Daoy (cell line): ENCODE measurements around the gene AP3B2. TPM values are rescaled to one million over a fixed set of nuclear protein-coding genes. Genes with fewer than 3 reads are reported as not detected.
"Not testable (repeated sequence)": the region's sequence is repeated elsewhere in the genome, so short reads cannot be mapped to it uniquely, and the experiment has no call there.

Source experiments
- DNase-seq: peaks from one replicate; pipeline ENCODE4 v3.0.0-alpha.2; 2015; ENCODE audit warnings: low read depth
- total RNA-seq: library from RNA; depleted of rRNA; stranded (reverse); fragments of >200 nt; shearing (Covaris generic); gene quantifications from 2 replicates; pipeline ENCODE4 v1.2.3, GENCODE V29; 2014; rRNA removed

Gene AP3B2
- 0.24 and 1.5 TPM in 2 replicates for total RNA-seq

- DNase-seq, result peak; percentile 85
Observed at GRCh38 chr15:82709421-82710207, at the start of gene AP3B2. TSS of gene AP3B2 (minus strand) at chr15:82709875. CDS start at chr15:82709706, 169 bp downstream.

GRCh38 chr15:82751308-82751707 is 41.6 kb upstream of the AP3B2 start:
- DNase-seq, result no peak

- DNase-seq, result no peak
Observed at GRCh38 chr15:82750831-82751180, 41.1 kb upstream of the AP3B2 start.

- DNase-seq, result peak; percentile 96
Observed at GRCh38 chr15:82749951-82750830, 40.5 kb upstream of the AP3B2 start.

- DNase-seq, result no peak
Observed at GRCh38 chr15:82748315-82748714, 38.6 kb upstream of the AP3B2 start.

GRCh38 chr15:82743810-82744209 is 34.1 kb upstream of the AP3B2 start:
- DNase-seq, result no peak

- DNase-seq, result no peak
Observed at GRCh38 chr15:82742134-82742533, 32.5 kb upstream of the AP3B2 start.

GRCh38 chr15:82739086-82739485 is 29.4 kb upstream of the AP3B2 start:
- peak; percentile 6 for DNase-seq

GRCh38 chr15:82737975-82738374 is 28.3 kb upstream of the AP3B2 start:
- DNase-seq, result peak; percentile 23

- DNase-seq, result no peak
Observed at GRCh38 chr15:82731527-82731926, 21.9 kb upstream of the AP3B2 start.

- DNase-seq, result no peak
Observed at GRCh38 chr15:82730022-82730530, 20.4 kb upstream of the AP3B2 start.

- no peak for DNase-seq
Observed at GRCh38 chr15:82726816-82727215, 17.1 kb upstream of the AP3B2 start.

GRCh38 chr15:82715003-82715402 is 5.3 kb upstream of the AP3B2 start:
- no peak for DNase-seq

GRCh38 chr15:82714016-82714415 is 4.3 kb upstream of the AP3B2 start:
- DNase-seq, result no peak

- DNase-seq, result no peak
Observed at GRCh38 chr15:82712036-82712435, 2.4 kb upstream of the AP3B2 start.

GRCh38 chr15:82710926-82711490 is 1.3 kb upstream of the AP3B2 start:
- DNase-seq, result no peak

GRCh38 chr15:82710208-82710555 is 507 bp upstream of the AP3B2 start:
- DNase-seq, result no peak

- DNase-seq, result peak; percentile 66
Observed at GRCh38 chr15:82709081-82709420, 624 bp downstream of the AP3B2 start.

- not testable (repeated sequence) for DNase-seq
Observed at GRCh38 chr15:82705856-82706255, 3.8 kb downstream of the AP3B2 start.

GRCh38 chr15:82699726-82700125 is 9.9 kb downstream of the AP3B2 start:
- no peak for DNase-seq

GRCh38 chr15:82698711-82699345 is 10.8 kb downstream of the AP3B2 start:
- no peak for DNase-seq
